B cell (primary cell): Measurements from ENCODE around the gene NUDCD3.

ENCODE experiments used
- EZH2 ChIP-seq: IDR thresholded peaks from 2 replicates; pipeline ENCODE4 v1.6.1; 2012; ENCODE audit warnings: borderline replicate concordance, low read depth, mild to moderate bottlenecking, moderate library complexity, low read length; ENCODE audit not compliant: insufficient read depth, poor library complexity, severe bottlenecking
- TF ChIP-seq, protein P1 (sequence below): fragments of 200-600 bp; IDR thresholded peaks from one replicate; pipeline ENCODE4 v1.8.0; 2022; ENCODE audit warnings: antibody characterized with exemption, mild to moderate bottlenecking

DNA sequence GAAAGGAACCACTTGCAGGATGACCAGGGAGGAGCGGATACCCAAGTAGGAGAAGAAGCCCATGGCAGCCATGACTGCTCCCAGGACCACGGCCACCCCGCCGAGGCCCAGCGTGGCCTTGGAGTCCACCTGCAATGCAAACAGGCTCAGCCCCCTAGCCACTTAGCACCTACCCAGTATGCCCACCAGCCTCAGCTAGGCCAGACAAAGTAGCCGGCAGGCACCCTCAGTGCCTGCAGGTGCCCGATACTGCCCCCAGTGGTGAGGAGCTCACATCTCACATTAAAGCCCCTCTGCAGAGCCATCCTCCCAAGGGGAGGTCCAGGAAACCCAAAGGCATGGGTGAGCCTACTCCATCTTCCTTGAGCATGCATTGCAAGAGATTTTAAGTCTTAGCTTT, 44.0 kb upstream of the NUDCD3 start:
- TF ChIP-seq, protein P1, sequence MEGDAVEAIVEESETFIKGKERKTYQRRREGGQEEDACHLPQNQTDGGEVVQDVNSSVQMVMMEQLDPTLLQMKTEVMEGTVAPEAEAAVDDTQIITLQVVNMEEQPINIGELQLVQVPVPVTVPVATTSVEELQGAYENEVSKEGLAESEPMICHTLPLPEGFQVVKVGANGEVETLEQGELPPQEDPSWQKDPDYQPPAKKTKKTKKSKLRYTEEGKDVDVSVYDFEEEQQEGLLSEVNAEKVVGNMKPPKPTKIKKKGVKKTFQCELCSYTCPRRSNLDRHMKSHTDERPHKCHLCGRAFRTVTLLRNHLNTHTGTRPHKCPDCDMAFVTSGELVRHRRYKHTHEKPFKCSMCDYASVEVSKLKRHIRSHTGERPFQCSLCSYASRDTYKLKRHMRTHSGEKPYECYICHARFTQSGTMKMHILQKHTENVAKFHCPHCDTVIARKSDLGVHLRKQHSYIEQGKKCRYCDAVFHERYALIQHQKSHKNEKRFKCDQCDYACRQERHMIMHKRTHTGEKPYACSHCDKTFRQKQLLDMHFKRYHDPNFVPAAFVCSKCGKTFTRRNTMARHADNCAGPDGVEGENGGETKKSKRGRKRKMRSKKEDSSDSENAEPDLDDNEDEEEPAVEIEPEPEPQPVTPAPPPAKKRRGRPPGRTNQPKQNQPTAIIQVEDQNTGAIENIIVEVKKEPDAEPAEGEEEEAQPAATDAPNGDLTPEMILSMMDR = peak; percentile 72
- TF ChIP-seq EZH2 = no peak
